GM12878 (cell line): Measurements from ENCODE around the gene KDM1B. TPM values are rescaled to one million over a fixed set of nuclear protein-coding genes. Genes with fewer than 3 reads are reported as not detected.

Experiments used
- ATAC-seq: fragments of 200-7000 bp; cut with Tn5 transposase; 3 replicates; pipeline ENCODE4 v1.9.1; 2020; ENCODE audit warnings: mild to moderate bottlenecking, moderate library complexity
- BruUV-seq: library from RNA; stranded (reverse); fragments of 400-500 nt; replicated peaks from 2 replicates; lab custom pipeline; 2021; lab: Mats Ljungman, UMichigan
- CTCF ChIA-PET: fragments of 300-600 bp; sonication (Branson Sonifier 250); formaldehyde crosslinking; extraction: SDS; loops from one replicate; lab custom pipeline; 2021; ENCODE audit warnings: inconsistent platforms; lab: Yijun Ruan, JAX
- POLR2A ChIA-PET: fragments of 350-600 bp; formaldehyde crosslinking; extraction: SDS; loops from one replicate; lab custom pipeline; 2021; ENCODE audit warnings: inconsistent platforms; lab: Charles Lee
- RAD21 ChIA-PET: fragments of 300-600 bp; sonication (Branson Sonifier 250); formaldehyde crosslinking; loops from one replicate; lab custom pipeline; 2023; ENCODE audit warnings: antibody characterized with exemption; ENCODE audit not compliant: unreplicated experiment; lab: Charles Lee
- SMC1A ChIA-PET: fragments of 300-600 bp; sonication (Branson Sonifier 250); formaldehyde crosslinking; loops from one replicate; lab custom pipeline; 2023; ENCODE audit not compliant: unreplicated experiment, uncharacterized antibody; lab: Charles Lee
- DNase-seq: peaks from one replicate; pipeline ENCODE4 v3.0.0-alpha.2; 2011; ENCODE audit warnings: low read depth, low spot score
- FAIRE-seq: peaks from 3 replicates; lab custom pipeline; 2011; peaks lifted over from hg19 to GRCh38; lab: Jason Lieb, UNC
- H2AFZ ChIP-seq: 2 replicates; pipeline ENCODE4 v1.6.0; 2011; ENCODE audit warnings: low read depth, low read length, control low read depth; ENCODE audit not compliant: control insufficient read depth
- H3K27ac ChIP-seq: 2 replicates; pipeline ENCODE4 v1.5.1; 2011; ENCODE audit warnings: control low read depth; ENCODE audit not compliant: control insufficient read depth, insufficient read depth
- H3K27me3 ChIP-seq, 2 experiments: replicated peaks in 1 of 2; 2 replicates each; pipeline versions ENCODE4 v1.6.0 to v1.6.1; 2011; ENCODE audit warnings: low read length in 1 of 2; ENCODE audit not compliant: control insufficient read depth in 2 of 2, insufficient read depth in 2 of 2
- H3K36me3 ChIP-seq, 2 experiments: 2 replicates each; pipeline ENCODE4 v1.5.1; 2011; ENCODE audit warnings: low read length in 1 of 2; ENCODE audit not compliant: control insufficient read depth in 2 of 2, insufficient read depth in 2 of 2
- H3K4me1 ChIP-seq: 2 replicates; pipeline ENCODE4 v1.6.1; 2011; ENCODE audit warnings: mild to moderate bottlenecking, low read length, moderate library complexity, mixed read lengths; ENCODE audit not compliant: control insufficient read depth, insufficient read depth
- H3K4me2 ChIP-seq: 2 replicates; pipeline ENCODE4 v1.6.0; 2011; ENCODE audit warnings: control low read depth; ENCODE audit not compliant: control insufficient read depth, insufficient read depth
- H3K4me3 ChIP-seq: fragments of 200-600 bp; sonication (generic); 2 replicates; pipeline ENCODE4 v1.5.1; 2016
- H3K79me2 ChIP-seq: 2 replicates; pipeline ENCODE4 v1.6.0; 2011; ENCODE audit warnings: low read length; ENCODE audit not compliant: control insufficient read depth, insufficient read depth
- H3K9ac ChIP-seq: 2 replicates; pipeline ENCODE4 v1.8.0; 2011; ENCODE audit warnings: low read length, control low read depth, mixed read lengths; ENCODE audit not compliant: control insufficient read depth, insufficient read depth
- H3K9me3 ChIP-seq: replicated peaks from 3 replicates; pipeline ENCODE4 v1.5.1; 2011; ENCODE audit warnings: mild to moderate bottlenecking, low read length; ENCODE audit not compliant: control insufficient read depth, insufficient read depth
- H4K20me1 ChIP-seq: 2 replicates; pipeline ENCODE4 v1.6.0; 2011; ENCODE audit not compliant: control insufficient read depth, insufficient read depth
- ASH2L ChIP-seq: fragments of 300-600, 200-600 bp; sonication (generic); IDR thresholded peaks from 2 replicates; pipeline ENCODE4 v1.6.1; 2017; ENCODE audit warnings: low read depth, mild to moderate bottlenecking, borderline replicate concordance
- CUX1 ChIP-seq: IDR thresholded peaks from 2 replicates; pipeline ENCODE4 v1.6.1; 2012; ENCODE audit warnings: improper control_type of control experiment, low read depth, low read length; ENCODE audit not compliant: insufficient replicate concordance
- FOXK2 ChIP-seq: fragments of 450-650 bp; IDR thresholded peaks from 2 replicates; pipeline ENCODE4 v1.6.1; 2017; ENCODE audit warnings: mild to moderate bottlenecking, moderate library complexity
- POLR2A ChIP-seq: IDR thresholded peaks from 2 replicates; pipeline ENCODE4 v1.6.1; 2011; ENCODE audit warnings: low read depth, mild to moderate bottlenecking, low read length
- ZBTB33 ChIP-seq: fragments of 450-650 bp; IDR thresholded peaks from 2 replicates; pipeline ENCODE4 v1.6.1; 2017; ENCODE audit warnings: mild to moderate bottlenecking
- ZSCAN29 ChIP-seq: fragments of 450-650 bp; IDR thresholded peaks from 2 replicates; pipeline ENCODE4 v1.6.1; 2017; ENCODE audit warnings: mild to moderate bottlenecking, moderate library complexity
- WGBS: methylation state at CpG from one replicate; pipeline ENCODE4 v1.1.6; 2016; ENCODE audit warnings: low lambda C conversion rate; ENCODE audit not compliant: insufficient replicate concordance, insufficient coverage; ENCODE audit errors: missing lambda C conversion rate; 5-methylcytosine and 5-hydroxymethylcytosine counted together
- in situ Hi-C: fragments of 300-500 bp; cut with MboI; formaldehyde crosslinking; loops from 9 replicates; pipeline ENCODE4 v1.14.3; 2018; ENCODE audit warnings: mixed read lengths
- intact Hi-C: fragments of 100-400 bp; cut with micrococcal nuclease; formaldehyde crosslinking; loops from one replicate; pipeline ENCODE4 v1.14.2; 2022; ENCODE audit not compliant: unreplicated experiment
- polyA plus RNA-seq, 11 experiments: library from polyadenylated mRNA; depleted of rRNA in 4 of 11; unstranded in 6 of 11; stranded (reverse) in 5 of 11; fragments of >200 nt; fragmentation: Nextera tagmentation in 4 of 11; fragmentation: Illumina TruSeq in 1 of 11; extraction: Ambion mirVana in 4 of 11; extraction: Trizol in 1 of 11; gene quantifications; 1 replicate in 1 of 11; 2 replicates in 10 of 11; pipeline versions ENCODE4 v1.2.1 to v1.2.3, GENCODE V29; 2011 to 2016; ENCODE audit warnings: inconsistent platforms in 2 of 11, missing spikeins in 2 of 11, low read depth in 1 of 11
- total RNA-seq, 4 experiments: library from RNA; depleted of rRNA in 3 of 4; stranded (reverse); fragments of >200 nt in 3 of 4; fragmentation: Illumina TruSeq in 1 of 4; extraction: Trizol in 1 of 4; gene quantifications; 2 replicates each; pipeline versions ENCODE4 v1.2.1 to v1.2.3, GENCODE V29; 2013 to 2021

Gene KDM1B
- total and polyA plus RNA-seq, 10 of the 15 experiments (the other 5 are each of a cell fraction or from before 2014, with no cell fraction given): 1.7 to 22.5 (median 13.9) TPM

DNA sequence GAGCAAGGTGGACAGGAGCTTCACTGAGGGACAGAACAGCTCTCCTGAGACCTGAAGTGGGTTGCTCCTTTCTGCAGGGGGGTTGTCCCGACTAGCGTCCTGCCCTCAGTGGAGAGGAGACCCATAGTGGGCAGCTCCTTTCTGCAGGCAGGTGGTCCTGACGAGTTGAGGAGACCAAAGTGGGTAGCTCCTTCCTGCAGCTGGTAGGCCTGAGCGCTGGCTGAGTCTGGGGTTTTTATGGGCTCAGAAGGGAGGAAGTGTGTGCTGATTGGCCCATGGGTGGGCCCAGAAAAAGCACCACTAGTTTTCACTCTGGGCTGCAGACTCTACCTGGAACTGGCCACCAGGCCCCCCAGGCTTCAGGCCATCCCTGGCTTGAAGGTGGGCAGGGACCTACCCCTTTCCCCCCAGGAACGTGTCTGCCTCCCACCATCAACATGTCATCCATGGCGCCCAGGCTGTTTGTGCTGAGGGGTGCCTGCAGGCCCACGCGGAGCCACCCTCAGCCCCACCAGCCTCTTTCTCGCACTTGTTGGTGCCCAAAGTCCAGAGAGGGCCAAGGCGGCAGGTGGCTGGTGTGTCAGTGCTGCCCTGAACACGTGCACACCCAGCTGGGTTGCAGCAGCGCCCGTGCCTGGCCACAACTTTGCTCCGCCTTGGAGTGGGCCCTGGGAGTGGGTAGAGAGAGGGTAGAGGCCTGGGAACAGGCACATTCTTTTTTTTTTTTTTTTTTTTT lies 110.7 kb downstream of the KDM1B start:
- Histone ChIP-seq H3K79me2 (peaks cover 40% of the 10 kb centered on the region), H3K4me2 (no peak overlapping the region), H3K27me3 (no peaks in the 10 kb centered on the region), H4K20me1 (no peaks in the 10 kb centered on the region), H3K27ac (no peak overlapping the region), H3K9ac (no peak overlapping the region), H3K4me3 (no peak overlapping the region), H3K4me1 (peaks cover 14% of the 10 kb centered on the region), H3K9me3 (peaks cover 4% of the 10 kb centered on the region), H2AFZ (peak overlapping the region; percentile 84; the same call in 1 of the 2 replicates), H3K36me3 (no peaks in the 10 kb centered on the region)
- no TSS peak for BruUV-seq
- ChIA-PET POLR2A (interaction anchor here (0.8 to 1.1 kb wide), 2 partner anchors 35 to 99 kb away, joined by 3 read pairs; no protein-coding TSS in a partner anchor), CTCF (interaction anchor here (0.7 to 1.1 kb wide), 4 partner anchors 9 to 236 kb away, joined by 3 to 5 read pairs (median 4); no protein-coding TSS in a partner anchor), SMC1A (interaction anchor here (0.7 to 1.2 kb wide), 3 partner anchors 108 to 383 kb away, joined by 3 read pairs; no protein-coding TSS in a partner anchor), RAD21 (no interaction called here)
- TF ChIP-seq ZSCAN29 (no peak), CUX1 (no peak), POLR2A (no peak), FOXK2 (no peak), ZBTB33 (peak; percentile 83; the same call in 1 of the 2 replicates), ASH2L (no peak)
- ATAC-seq (no peak), FAIRE-seq (no peak), DNase-seq (no peak)
- in situ Hi-C loops: loop anchor here (10.0 kb wide), 1 partner anchor 271 kb away; no protein-coding TSS in a partner anchor
- 88% methylated on average over 13 of the region's 14 CpGs for WGBS
- intact Hi-C loops: no loop called here
